Ovary (tissue), 9 donors: ENCODE data around the gene CASP5. TPM values are rescaled to one million over a fixed set of nuclear protein-coding genes. Genes with fewer than 3 reads are reported as not detected.

Experiments used
- DNase-seq, 5 donors: peaks; one replicate each; pipeline ENCODE4 v3.0.0-alpha.2; 2019 to 2020
- H3K27ac ChIP-seq, 2 donors: fragments of 200-600 bp; one replicate each; pipeline versions ENCODE4 v1.5.1 to v1.8.0; 2019 to 2022
- H3K27me3 ChIP-seq: fragments of 200-600 bp; one replicate; pipeline ENCODE4 v1.8.0; 2022
- H3K36me3 ChIP-seq: fragments of 200-600 bp; sonication (generic); one replicate; pipeline ENCODE4 v1.5.1; 2019
- H3K4me1 ChIP-seq: one replicate; pipeline ENCODE4 v1.8.1; 2013; ENCODE audit warnings: mild to moderate bottlenecking, moderate library complexity; ENCODE audit not compliant: insufficient read depth
- H3K4me3 ChIP-seq: fragments of 200-600 bp; sonication (generic); one replicate; pipeline ENCODE4 v1.5.1; 2017
- H3K9me3 ChIP-seq, 2 donors: fragments of 200-600 bp in 1 of 2; sonication (generic) in 1 of 2; one replicate each; pipeline versions ENCODE4 v1.5.1 to v1.8.1; 2013 to 2019; ENCODE audit warnings: mild to moderate bottlenecking in 1 of 2, moderate library complexity in 1 of 2
- EP300 ChIP-seq: sonication (generic); formaldehyde crosslinking; IDR thresholded peaks from one replicate; pipeline ENCODE4 v1.6.1; 2017; ENCODE audit warnings: antibody characterized with exemption
- POLR2A ChIP-seq: fragments of 450-650 bp; IDR thresholded peaks from one replicate; pipeline ENCODE4 v1.6.1; 2017; ENCODE audit warnings: antibody characterized with exemption, mild to moderate bottlenecking, moderate library complexity
- WGBS, 3 donors: extraction: QIAGEN DNeasy Blood & Tissue Kit in 1 of 3; methylation state at CpG; one replicate each; pipeline versions ENCODE4 v1.1.5 to v1.1.7; 2013 to 2017; 5-methylcytosine and 5-hydroxymethylcytosine counted together
- intact Hi-C, 4 donors: fragments of 100-400 bp; cut with DNase I; formaldehyde crosslinking; loops; one replicate each; pipeline versions ENCODE4 v1.11.0 to v1.15.1; 2022 to 2023
- polyA plus RNA-seq, 2 donors: library from polyadenylated mRNA; stranded (reverse); fragments of 200-250 nt in 1 of 2; fragments of 350-450 nt in 1 of 2; fragmentation: Illumina TruSeq in 1 of 2; extraction: RNeasy Lipid Tissue Mini Kit (QIAGEN cat#74804) in 1 of 2; gene quantifications; one replicate each; pipeline ENCODE4 v1.2.3, GENCODE V29; 2013 to 2014
- total RNA-seq, 7 donors: library from RNA; depleted of rRNA in 2 of 7; stranded (reverse); fragments of >200 nt in 2 of 7; fragmentation: NEBNext Ultra II Directional in 3 of 7; extraction: Animal tissue kit (Norgen Biotek cat#: 25700) in 3 of 7; gene quantifications; one replicate each; pipeline versions ENCODE4 v1.1.0 to v1.2.4, GENCODE V29; 2016 to 2023
- TF ChIP-seq, protein P1 (sequence below), 3 donors: fragments of 450-650 bp in 2 of 3; fragments of 200-600 bp in 1 of 3; IDR thresholded peaks; one replicate each; pipeline versions ENCODE4 v1.5.1 to v1.8.0; 2016 to 2022; ENCODE audit warnings: antibody characterized with exemption in 3 of 3, mild to moderate bottlenecking in 1 of 3
- donor health status: DM: no; HTN: no; CAD: no; lungs with moderate emphysema.
- donor health status: DM: no; HTN: no; CAD: no.
- donor health status: Bipolar disorder and iron deficiency.
- donor health status: DM: yes; HTN: yes; CAD: no.
- donor health status: DM: no; HTN: no; CAD: no.
- donor health status: DM: yes; HTN: yes; CAD: no.

Gene CASP5
- total and polyA plus RNA-seq, 9 donors: 0.32 to 0.40 TPM; not detected in 7

DNA sequence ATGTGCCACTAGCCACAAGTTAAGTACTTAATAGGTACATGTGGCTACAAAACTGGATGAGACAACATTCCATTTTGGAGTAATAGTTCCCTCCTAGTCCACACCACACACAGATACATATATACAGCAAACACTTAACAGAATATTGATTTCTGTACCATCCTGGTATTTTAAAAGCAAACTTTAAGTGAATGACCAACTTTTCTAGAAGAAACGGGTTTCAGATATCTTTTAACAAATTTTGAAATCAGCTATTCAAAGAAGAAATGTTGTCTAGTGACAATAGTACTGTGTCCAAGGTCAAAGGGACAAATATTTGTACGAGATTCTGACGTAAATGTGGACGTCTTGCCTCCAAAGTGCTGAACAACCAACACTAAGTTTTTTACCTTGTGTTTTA, 34.5 kb upstream of the CASP5 start:
- Histone ChIP-seq H3K27ac (no peak overlapping the region), H3K27me3 (no peaks in the 10 kb centered on the region), H3K9me3 (no peaks in the 10 kb centered on the region), H3K4me3 (no peak overlapping the region), H3K4me1 (no peaks in the 10 kb centered on the region), H3K36me3 (no peaks in the 10 kb centered on the region)
- no peak for DNase-seq
- TF ChIP-seq POLR2A (no peak), EP300 (no peak)
- TF ChIP-seq, protein P1, sequence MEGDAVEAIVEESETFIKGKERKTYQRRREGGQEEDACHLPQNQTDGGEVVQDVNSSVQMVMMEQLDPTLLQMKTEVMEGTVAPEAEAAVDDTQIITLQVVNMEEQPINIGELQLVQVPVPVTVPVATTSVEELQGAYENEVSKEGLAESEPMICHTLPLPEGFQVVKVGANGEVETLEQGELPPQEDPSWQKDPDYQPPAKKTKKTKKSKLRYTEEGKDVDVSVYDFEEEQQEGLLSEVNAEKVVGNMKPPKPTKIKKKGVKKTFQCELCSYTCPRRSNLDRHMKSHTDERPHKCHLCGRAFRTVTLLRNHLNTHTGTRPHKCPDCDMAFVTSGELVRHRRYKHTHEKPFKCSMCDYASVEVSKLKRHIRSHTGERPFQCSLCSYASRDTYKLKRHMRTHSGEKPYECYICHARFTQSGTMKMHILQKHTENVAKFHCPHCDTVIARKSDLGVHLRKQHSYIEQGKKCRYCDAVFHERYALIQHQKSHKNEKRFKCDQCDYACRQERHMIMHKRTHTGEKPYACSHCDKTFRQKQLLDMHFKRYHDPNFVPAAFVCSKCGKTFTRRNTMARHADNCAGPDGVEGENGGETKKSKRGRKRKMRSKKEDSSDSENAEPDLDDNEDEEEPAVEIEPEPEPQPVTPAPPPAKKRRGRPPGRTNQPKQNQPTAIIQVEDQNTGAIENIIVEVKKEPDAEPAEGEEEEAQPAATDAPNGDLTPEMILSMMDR (IDR thresholded peaks at IDR 0.05): no peak
- WGBS, 3 donors: 56 to 66% (median 66%) methylated on average over 4 of the region's 4 CpGs
- intact Hi-C loops: no loop called here

DNA sequence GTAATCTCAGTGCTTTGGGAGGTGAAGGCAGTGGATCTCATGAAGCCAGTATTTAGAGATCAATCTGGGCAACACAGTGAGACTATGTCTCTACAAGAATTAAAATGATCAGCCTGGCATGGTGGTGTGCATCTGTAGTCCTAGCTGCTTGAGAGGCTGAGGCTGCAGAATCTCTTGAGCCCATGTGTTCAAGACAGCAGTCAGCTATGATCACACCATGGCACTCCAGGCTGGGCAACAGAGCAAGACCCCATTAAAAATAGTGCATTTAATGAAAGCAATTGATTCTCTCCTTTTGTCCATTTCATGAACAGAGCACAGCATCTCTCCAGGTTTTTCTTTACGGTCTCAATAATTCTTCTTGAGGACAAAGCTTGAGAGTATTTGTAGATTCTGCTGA, 33.5 kb upstream of the CASP5 start:
- Histone ChIP-seq H3K27ac (no peak overlapping the region), H3K36me3 (no peaks in the 10 kb centered on the region), H3K4me3 (no peak overlapping the region), H3K27me3 (no peaks in the 10 kb centered on the region), H3K4me1 (no peaks in the 10 kb centered on the region), H3K9me3 (no peaks in the 10 kb centered on the region)
- intact Hi-C loops: no loop called here
- DNase-seq: no peak
- WGBS, 3 donors: 89 to 98% (median 97%) methylated on average over 1 of the region's 1 CpG
- TF ChIP-seq POLR2A: no peak
- TF ChIP-seq, protein P1 (IDR thresholded peaks at IDR 0.05): no peak
- no peak for TF ChIP-seq EP300

DNA sequence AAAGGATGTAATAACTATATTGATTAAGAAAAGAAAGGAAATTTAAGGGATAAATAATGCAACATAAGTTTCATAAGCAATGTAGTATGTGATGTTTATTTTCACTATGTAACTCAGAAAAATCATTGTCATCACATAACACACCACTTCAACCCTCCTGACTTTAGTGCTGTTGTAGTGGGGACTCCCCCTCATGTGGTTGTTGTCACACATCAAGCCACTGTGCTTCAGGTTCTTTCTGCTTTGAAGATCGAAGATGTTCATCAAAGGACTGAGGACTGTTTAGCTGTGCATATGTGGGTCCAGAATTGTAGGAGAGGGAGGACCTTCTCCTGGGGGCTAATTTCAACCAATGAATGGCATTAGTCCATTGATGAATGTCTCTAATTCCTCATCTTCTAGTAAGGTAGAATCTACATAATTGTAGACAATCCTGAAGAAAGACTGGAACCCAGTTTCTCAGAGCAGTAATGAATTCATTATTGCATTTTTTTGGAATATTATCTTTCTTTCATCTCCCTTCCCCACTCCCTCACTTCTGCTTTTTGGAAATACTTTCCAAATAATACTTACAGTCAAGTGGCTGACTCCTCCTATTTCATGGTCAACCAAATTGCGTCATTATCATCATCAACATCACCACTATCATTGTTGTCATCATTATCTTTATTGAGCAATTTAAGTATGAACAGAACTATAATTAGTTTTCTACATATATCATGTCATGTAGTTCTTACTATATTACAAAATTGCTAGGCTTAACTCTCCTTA, 31.9 kb upstream of the CASP5 start:
- intact Hi-C loops: no loop called here
- H3K4me3 ChIP-seq: no peak overlapping the region
- no peak for DNase-seq

DNA sequence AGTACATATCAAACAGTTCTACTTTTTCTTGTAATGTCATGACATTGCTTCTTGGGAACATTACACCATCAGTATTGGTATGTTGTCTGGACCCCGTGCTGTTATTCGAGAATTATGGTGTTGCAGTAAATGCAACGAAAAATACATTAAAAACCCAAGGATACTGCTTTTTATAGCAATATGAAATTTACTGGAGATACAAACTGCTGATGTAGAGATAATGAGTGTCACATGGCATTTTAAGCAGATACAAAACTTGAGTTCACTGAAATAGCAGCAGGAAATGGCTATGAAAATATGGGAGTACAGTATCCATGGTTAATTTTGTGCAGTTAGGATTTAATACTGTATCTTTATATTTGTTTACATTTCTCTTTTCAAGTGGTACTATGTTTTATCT, 29.5 kb upstream of the CASP5 start:
- H3K4me3 ChIP-seq: no peak overlapping the region
- no peaks in the 10 kb centered on the region for H3K4me1 ChIP-seq
- H3K27ac ChIP-seq: no peak overlapping the region
- no peak for DNase-seq
- intact Hi-C loops: no loop called here
- 84 to 93% (median 88%) methylated on average over 3 of the region's 3 CpGs for WGBS, 3 donors
- no peaks in the 10 kb centered on the region for H3K36me3 ChIP-seq
- H3K9me3 ChIP-seq: no peaks in the 10 kb centered on the region
- no peaks in the 10 kb centered on the region for H3K27me3 ChIP-seq
- TF ChIP-seq EP300: no peak
- TF ChIP-seq POLR2A: no peak
- TF ChIP-seq, protein P1 (IDR thresholded peaks at IDR 0.05): no peak

More for the DNA sequence above, 31.9 kb upstream of the CASP5 start:
- no peaks in the 10 kb centered on the region for H3K36me3 ChIP-seq
- TF ChIP-seq, protein P1 (IDR thresholded peaks at IDR 0.05): no peak
- TF ChIP-seq POLR2A (no peak), EP300 (no peak)
- no peaks in the 10 kb centered on the region for H3K9me3 ChIP-seq
- WGBS, 3 donors: 63 to 94% (median 93%) methylated on average over 2 of the region's 2 CpGs
- no peaks in the 10 kb centered on the region for H3K27me3 ChIP-seq
- no peaks in the 10 kb centered on the region for H3K4me1 ChIP-seq
- H3K27ac ChIP-seq: no peak overlapping the region
